ENCODE data around the gene TUT7. TPM values are rescaled to one million over a fixed set of nuclear protein-coding genes. Genes with fewer than 3 reads are reported as not detected.

The TUT7 gene
- total RNA-seq, 2 donors from 2014 or later, result 17.7 to 31.5 TPM

GRCh38 chr9:86272221-86272620, 82.0 kb downstream of the TUT7 start:
- no peaks in the 10 kb centered on the region for H3K27me3 ChIP-seq (replicated peaks; ENCODE audit: insufficient read depth)
- DNase-seq (ENCODE audit: low spot score) (no peak), ATAC-seq (ENCODE audit: insufficient number of reproducible peaks, low FRiP score, low read depth) (no peak)
- no peaks in the 10 kb centered on the region for H3K9me3 ChIP-seq
- no peak overlapping the region for H3K27ac ChIP-seq
- H3K36me3 ChIP-seq, result no peaks in the 10 kb centered on the region
- H3K4me1 ChIP-seq (ENCODE audit: control insufficient read depth in 1 of 2, low read depth in 2 of 2), result peaks cover 0 to 13% of the 10 kb centered on the region in 2 donors
- no peak overlapping the region for H3K4me3 ChIP-seq
- TF ChIP-seq CTCF (IDR thresholded peaks at IDR 0.05), result no peak

GRCh38 chr9:86263876-86264275, 90.3 kb downstream of the TUT7 start:
- no peak for ATAC-seq (ENCODE audit: insufficient number of reproducible peaks, low FRiP score, low read depth)
- Histone ChIP-seq H3K27me3 (replicated peaks; ENCODE audit: insufficient read depth) (no peaks in the 10 kb centered on the region), H3K4me3 (no peak overlapping the region), H3K36me3 (peaks cover 13% of the 10 kb centered on the region), H3K9me3 (no peaks in the 10 kb centered on the region), H3K4me1 (ENCODE audit: control insufficient read depth in 1 of 2, low read depth in 2 of 2) (no peaks in the 10 kb centered on the region), H3K27ac (no peak overlapping the region)
- no peak for DNase-seq (ENCODE audit: low spot score)
- no peak for TF ChIP-seq CTCF (IDR thresholded peaks at IDR 0.05)

GRCh38 chr9:86262492-86262891, 91.7 kb downstream of the TUT7 start:
- Histone ChIP-seq H3K27me3 (replicated peaks; ENCODE audit: insufficient read depth) (no peaks in the 10 kb centered on the region), H3K27ac (no peak overlapping the region), H3K4me3 (no peak overlapping the region), H3K9me3 (no peaks in the 10 kb centered on the region), H3K4me1 (ENCODE audit: control insufficient read depth in 1 of 2, low read depth in 2 of 2) (no peaks in the 10 kb centered on the region), H3K36me3 (peaks cover 13% of the 10 kb centered on the region)
- TF ChIP-seq CTCF (IDR thresholded peaks at IDR 0.05), result no peak
- no peak for DNase-seq (ENCODE audit: low spot score)
- no peak for ATAC-seq (ENCODE audit: insufficient number of reproducible peaks, low FRiP score, low read depth)

GRCh38 chr9:86259557-86259956, 94.7 kb downstream of the TUT7 start, which contains the start of gene C9orf153:
Gene C9orf153, minus strand, starts transcription at chr9:86259657. Its CDS starts 30,054 bp downstream, at chr9:86229603.
- no peaks in the 10 kb centered on the region for H3K4me1 ChIP-seq (ENCODE audit: control insufficient read depth in 1 of 2, low read depth in 2 of 2)
- no peaks in the 10 kb centered on the region for H3K27me3 ChIP-seq (replicated peaks; ENCODE audit: insufficient read depth)
- no peak within 1 kb of the TSS for H3K4me3 ChIP-seq
- no peak for TF ChIP-seq CTCF (IDR thresholded peaks at IDR 0.05)
- peaks cover 13% of the 10 kb centered on the region for H3K36me3 ChIP-seq
- H3K9me3 ChIP-seq, result no peaks in the 10 kb centered on the region
- ATAC-seq (ENCODE audit: insufficient number of reproducible peaks, low FRiP score, low read depth) (no peak), DNase-seq (ENCODE audit: low spot score) (no peak)
- H3K27ac ChIP-seq, result no peak within 1 kb of the TSS

GRCh38 chr9:86257391-86257790, 96.8 kb downstream of the TUT7 start:
- ATAC-seq (ENCODE audit: insufficient number of reproducible peaks, low FRiP score, low read depth) (no peak), DNase-seq (ENCODE audit: low spot score) (no peak)

More at GRCh38 chr9:86257391-86257790, 96.8 kb downstream of the TUT7 start:
- no peak for TF ChIP-seq CTCF (IDR thresholded peaks at IDR 0.05)
- H3K9me3 ChIP-seq, result no peaks in the 10 kb centered on the region
- H3K27me3 ChIP-seq (replicated peaks; ENCODE audit: insufficient read depth), result no peaks in the 10 kb centered on the region
- H3K36me3 ChIP-seq, result no peaks in the 10 kb centered on the region
- no peaks in the 10 kb centered on the region for H3K4me1 ChIP-seq (ENCODE audit: control insufficient read depth in 1 of 2, low read depth in 2 of 2)
- no peak overlapping the region for H3K4me3 ChIP-seq
- no peak overlapping the region for H3K27ac ChIP-seq
